ENCODE measurements around the gene VIM.

The VIM gene

DNA sequence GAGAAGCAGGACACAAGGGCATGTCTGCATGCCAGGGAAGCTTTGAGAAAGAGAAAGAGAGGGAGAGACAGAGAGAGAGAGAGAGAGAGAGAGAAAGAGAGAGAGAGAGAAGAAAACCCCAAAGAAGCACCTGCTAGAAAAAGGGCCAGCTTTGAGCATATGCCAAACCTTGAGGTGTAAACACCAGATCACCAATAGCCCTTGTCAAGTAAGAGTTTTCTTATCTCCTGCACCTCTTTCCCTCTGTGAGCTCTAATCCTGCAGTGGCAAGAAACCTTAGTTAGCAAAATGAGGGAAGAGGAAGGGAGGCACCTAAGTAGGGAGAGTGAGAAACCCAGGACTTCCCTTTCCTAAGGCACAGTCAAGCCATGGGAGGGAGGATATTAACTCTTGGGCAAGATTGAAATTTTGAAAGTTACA lies 15.2 kb upstream of the VIM start:
- Histone ChIP-seq H3K4me1 (ENCODE audit: control insufficient read depth, insufficient read depth, low read length) (peaks cover 4% of the 10 kb centered on the region), H3K9me3 (ENCODE audit: control insufficient read depth, insufficient read depth, low read length) (no peaks in the 10 kb centered on the region), H3K36me3 (ENCODE audit: control insufficient read depth, insufficient read depth, low read length) (no peaks in the 10 kb centered on the region), H3K9ac (ENCODE audit: low read depth, low read length) (no peak overlapping the region), H3K27me3 (ENCODE audit: control insufficient read depth, insufficient read depth, low read length) (no peaks in the 10 kb centered on the region), H3K4me3 (ENCODE audit: low read depth, low read length) (no peak overlapping the region)

GRCh38 chr10:17213646-17214349 lies 14.2 kb upstream of the VIM start:
- Histone ChIP-seq H3K36me3 (ENCODE audit: control insufficient read depth, insufficient read depth, low read length) (no peaks in the 10 kb centered on the region), H3K9ac (ENCODE audit: low read depth, low read length) (no peak overlapping the region), H3K4me1 (ENCODE audit: control insufficient read depth, insufficient read depth, low read length) (peaks cover 4% of the 10 kb centered on the region), H3K9me3 (ENCODE audit: control insufficient read depth, insufficient read depth, low read length) (no peaks in the 10 kb centered on the region), H3K4me3 (ENCODE audit: low read depth, low read length) (no peak overlapping the region), H3K27me3 (ENCODE audit: control insufficient read depth, insufficient read depth, low read length) (no peaks in the 10 kb centered on the region)

- Histone ChIP-seq H3K4me1 (ENCODE audit: control insufficient read depth, insufficient read depth, low read length) (peaks cover 4% of the 10 kb centered on the region), H3K4me3 (ENCODE audit: low read depth, low read length) (no peak overlapping the region)
Measured at GRCh38 chr10:17214526-17214925, 13.5 kb upstream of the VIM start.

DNA sequence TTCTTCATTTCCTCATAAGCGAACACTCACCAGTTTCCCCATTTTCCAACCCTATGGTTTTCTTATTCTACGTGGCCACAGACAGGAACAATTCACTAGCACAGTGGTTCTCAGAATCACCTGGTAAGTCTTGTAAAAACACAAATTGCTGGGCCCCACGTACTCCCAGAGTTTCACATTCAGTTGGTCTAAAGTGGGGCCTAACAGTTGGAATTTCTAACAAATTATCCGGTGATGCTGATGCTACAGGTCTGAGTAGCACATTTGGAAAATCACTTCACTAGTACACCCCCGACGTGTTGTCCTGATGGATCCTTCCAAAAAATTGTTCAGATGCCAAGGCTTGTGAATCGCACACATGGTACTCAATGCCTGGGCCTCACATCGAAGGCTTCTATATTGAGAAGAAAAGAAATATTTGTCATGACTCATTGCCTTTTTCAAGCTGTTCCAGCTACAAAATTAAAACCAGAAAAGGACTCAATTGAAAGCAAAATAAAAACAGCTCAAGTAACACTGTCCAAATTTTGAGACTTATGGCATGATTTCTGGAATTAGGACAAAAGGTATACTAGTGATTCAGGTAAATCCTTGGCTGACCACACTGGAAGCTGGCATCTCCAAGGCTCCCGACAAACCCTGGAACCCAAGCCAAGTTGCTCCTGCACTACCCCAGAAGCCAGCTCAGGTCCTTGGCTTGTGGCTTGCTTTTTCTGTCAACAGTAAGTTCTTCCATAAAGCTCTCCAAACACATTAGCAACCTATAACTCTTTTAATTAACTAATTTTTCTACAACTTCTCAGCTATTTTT lies 12.9 kb upstream of the VIM start:
- Histone ChIP-seq H3K9me3 (ENCODE audit: control insufficient read depth, insufficient read depth, low read length) (no peaks in the 10 kb centered on the region), H3K4me1 (ENCODE audit: control insufficient read depth, insufficient read depth, low read length) (peaks cover 4% of the 10 kb centered on the region), H3K36me3 (ENCODE audit: control insufficient read depth, insufficient read depth, low read length) (no peaks in the 10 kb centered on the region), H3K4me3 (ENCODE audit: low read depth, low read length) (no peak overlapping the region), H3K9ac (ENCODE audit: low read depth, low read length) (no peak overlapping the region), H3K27me3 (ENCODE audit: control insufficient read depth, insufficient read depth, low read length) (no peaks in the 10 kb centered on the region)

More at GRCh38 chr10:17214526-17214925, 13.5 kb upstream of the VIM start:
- no peaks in the 10 kb centered on the region for H3K36me3 ChIP-seq (ENCODE audit: control insufficient read depth, insufficient read depth, low read length)
- H3K27me3 ChIP-seq (ENCODE audit: control insufficient read depth, insufficient read depth, low read length) = no peaks in the 10 kb centered on the region
- no peaks in the 10 kb centered on the region for H3K9me3 ChIP-seq (ENCODE audit: control insufficient read depth, insufficient read depth, low read length)
- H3K9ac ChIP-seq (ENCODE audit: low read depth, low read length) = no peak overlapping the region

DNA sequence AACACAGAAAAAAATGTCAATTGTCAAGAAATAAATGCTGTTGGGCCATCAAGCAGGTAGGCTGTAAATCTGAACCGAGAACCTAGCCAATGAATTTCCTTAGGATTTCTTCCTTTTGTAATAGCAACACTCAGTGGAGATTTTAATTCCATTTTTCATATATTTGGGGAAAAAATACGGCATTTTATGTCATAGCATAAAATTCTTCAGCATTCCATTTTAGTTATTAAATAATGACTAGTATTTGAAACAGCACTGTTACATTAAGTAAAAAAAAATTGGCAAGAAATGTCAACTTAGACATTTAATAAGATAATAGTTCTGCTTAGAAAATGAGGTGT lies 12.3 kb upstream of the VIM start:
- Histone ChIP-seq H3K4me3 (ENCODE audit: low read depth, low read length) (no peak overlapping the region), H3K9me3 (ENCODE audit: control insufficient read depth, insufficient read depth, low read length) (no peaks in the 10 kb centered on the region), H3K27me3 (ENCODE audit: control insufficient read depth, insufficient read depth, low read length) (no peaks in the 10 kb centered on the region), H3K36me3 (ENCODE audit: control insufficient read depth, insufficient read depth, low read length) (no peaks in the 10 kb centered on the region), H3K4me1 (ENCODE audit: control insufficient read depth, insufficient read depth, low read length) (peaks cover 4% of the 10 kb centered on the region), H3K9ac (ENCODE audit: low read depth, low read length) (no peak overlapping the region)

DNA sequence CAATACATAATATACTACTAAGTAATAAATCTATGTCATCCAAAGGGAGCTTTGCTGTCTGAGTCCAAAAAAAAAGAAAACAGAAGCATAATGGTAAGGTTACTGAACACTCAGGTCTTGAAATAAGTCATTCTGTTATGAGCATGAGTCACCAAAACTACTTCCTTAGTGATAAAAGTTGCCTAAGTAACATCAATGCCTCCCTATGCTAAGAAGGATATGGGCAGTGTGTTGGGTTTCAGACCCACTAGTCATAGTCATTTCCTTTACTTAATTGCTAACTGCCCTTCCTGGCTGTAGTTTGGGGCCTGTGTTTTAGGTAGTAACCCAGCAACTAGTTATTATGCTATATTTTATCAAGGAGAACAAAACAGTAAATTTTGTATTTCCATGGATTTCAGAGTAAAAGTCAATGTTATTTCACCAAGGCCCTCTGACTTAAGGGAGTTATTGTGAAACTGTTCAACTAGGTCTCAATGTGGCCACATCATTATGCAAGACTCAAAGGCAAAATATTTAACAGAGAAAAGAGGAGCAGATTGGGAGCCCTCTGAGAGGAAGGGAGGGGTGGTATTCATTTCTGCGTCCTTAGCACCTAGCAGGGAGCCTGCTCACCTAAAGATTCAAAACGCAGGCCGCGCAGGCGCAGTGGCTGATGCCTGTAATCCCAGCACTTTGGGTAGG lies 11.7 kb upstream of the VIM start:
- Histone ChIP-seq H3K4me1 (ENCODE audit: control insufficient read depth, insufficient read depth, low read length) (peaks cover 4% of the 10 kb centered on the region), H3K4me3 (ENCODE audit: low read depth, low read length) (no peak overlapping the region), H3K36me3 (ENCODE audit: control insufficient read depth, insufficient read depth, low read length) (no peaks in the 10 kb centered on the region), H3K9ac (ENCODE audit: low read depth, low read length) (no peak overlapping the region), H3K9me3 (ENCODE audit: control insufficient read depth, insufficient read depth, low read length) (no peaks in the 10 kb centered on the region), H3K27me3 (ENCODE audit: control insufficient read depth, insufficient read depth, low read length) (no peaks in the 10 kb centered on the region)

DNA sequence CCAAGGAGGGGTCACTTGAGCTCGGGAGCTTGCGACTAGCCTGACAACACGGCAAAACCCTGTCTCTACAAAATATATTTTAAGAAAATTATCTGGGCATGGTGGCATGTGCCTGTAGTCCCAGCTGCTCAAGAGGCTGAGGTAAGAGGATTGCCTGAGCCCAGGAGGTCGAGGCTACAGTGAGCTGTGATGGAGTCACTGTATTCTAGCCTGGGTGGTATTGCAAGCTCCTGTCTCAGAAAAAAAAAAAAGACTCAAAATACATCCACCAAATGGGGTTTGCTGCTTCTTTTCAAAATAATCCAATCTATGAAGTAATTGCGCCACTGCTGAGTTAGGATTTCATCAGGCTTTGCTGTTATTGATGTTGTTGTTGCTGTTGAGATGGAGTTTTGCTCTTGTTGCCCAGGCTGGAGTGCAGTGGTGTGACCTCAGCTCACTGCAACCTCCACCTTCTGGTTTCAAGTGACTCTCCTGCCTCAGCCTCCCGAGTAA lies 11.1 kb upstream of the VIM start:
- no peak overlapping the region for H3K9ac ChIP-seq (ENCODE audit: low read depth, low read length)
- no peaks in the 10 kb centered on the region for H3K27me3 ChIP-seq (ENCODE audit: control insufficient read depth, insufficient read depth, low read length)
- H3K4me1 ChIP-seq (ENCODE audit: control insufficient read depth, insufficient read depth, low read length) = peaks cover 4% of the 10 kb centered on the region
- no peaks in the 10 kb centered on the region for H3K9me3 ChIP-seq (ENCODE audit: control insufficient read depth, insufficient read depth, low read length)
- no peak overlapping the region for H3K4me3 ChIP-seq (ENCODE audit: low read depth, low read length)
- no peaks in the 10 kb centered on the region for H3K36me3 ChIP-seq (ENCODE audit: control insufficient read depth, insufficient read depth, low read length)

DNA sequence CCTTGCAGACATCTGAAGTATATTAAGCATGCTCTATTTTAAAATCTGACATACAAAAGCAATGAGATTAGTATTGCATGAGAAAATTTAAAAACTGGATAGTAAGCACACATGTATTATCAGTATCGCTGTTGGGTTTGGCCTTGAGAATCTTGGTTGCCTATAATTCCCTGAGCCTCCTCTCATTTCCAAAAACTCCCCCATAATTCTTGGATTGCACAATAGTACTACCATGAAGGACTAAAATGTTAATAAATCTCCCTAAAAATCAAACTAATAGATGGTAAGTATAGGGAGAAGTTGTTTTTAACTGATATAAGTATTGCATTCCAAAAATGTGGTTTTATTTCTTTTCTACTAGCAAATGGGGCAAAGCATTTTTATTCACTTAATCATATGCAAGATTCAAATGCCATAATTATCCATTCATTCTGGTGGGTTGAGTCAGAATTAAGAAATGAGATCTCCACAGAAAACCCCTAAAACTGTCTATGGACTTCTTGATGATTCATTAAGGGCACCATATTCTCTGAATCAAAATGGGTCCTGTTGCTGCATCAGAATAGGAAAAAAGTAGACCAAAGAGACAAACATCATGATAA lies 10.3 kb upstream of the VIM start:
- no peaks in the 10 kb centered on the region for H3K27me3 ChIP-seq (ENCODE audit: control insufficient read depth, insufficient read depth, low read length)
- no peaks in the 10 kb centered on the region for H3K36me3 ChIP-seq (ENCODE audit: control insufficient read depth, insufficient read depth, low read length)
- no peaks in the 10 kb centered on the region for H3K9me3 ChIP-seq (ENCODE audit: control insufficient read depth, insufficient read depth, low read length)
- H3K9ac ChIP-seq (ENCODE audit: low read depth, low read length) = no peak overlapping the region
- peaks cover 4% of the 10 kb centered on the region for H3K4me1 ChIP-seq (ENCODE audit: control insufficient read depth, insufficient read depth, low read length)
- no peak overlapping the region for H3K4me3 ChIP-seq (ENCODE audit: low read depth, low read length)

DNA sequence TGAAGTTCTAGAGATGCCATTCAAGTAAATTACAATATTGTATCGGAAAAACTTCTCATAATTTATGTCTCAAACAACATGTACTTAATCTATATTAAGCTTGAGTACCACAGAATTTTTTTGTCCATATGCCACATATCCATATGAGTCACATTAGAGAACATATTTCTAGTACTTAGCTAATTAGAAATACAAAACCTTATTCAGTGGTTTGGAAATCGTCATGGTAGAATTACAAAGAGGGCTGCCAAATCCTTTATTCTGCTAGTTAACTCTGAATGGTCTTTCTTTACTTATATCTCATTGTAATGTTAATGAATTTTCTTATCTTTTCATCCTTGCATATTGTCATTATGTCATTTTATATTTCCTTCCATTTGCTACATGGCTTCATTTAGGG lies 9.0 kb upstream of the VIM start:
- no peak overlapping the region for H3K4me3 ChIP-seq (ENCODE audit: low read depth, low read length)
- peaks cover 4% of the 10 kb centered on the region for H3K4me1 ChIP-seq (ENCODE audit: control insufficient read depth, insufficient read depth, low read length)
- H3K9me3 ChIP-seq (ENCODE audit: control insufficient read depth, insufficient read depth, low read length) = no peaks in the 10 kb centered on the region
- no peaks in the 10 kb centered on the region for H3K27me3 ChIP-seq (ENCODE audit: control insufficient read depth, insufficient read depth, low read length)
- no peaks in the 10 kb centered on the region for H3K36me3 ChIP-seq (ENCODE audit: control insufficient read depth, insufficient read depth, low read length)
- H3K9ac ChIP-seq (ENCODE audit: low read depth, low read length) = no peak overlapping the region

- no peaks in the 10 kb centered on the region for H3K9me3 ChIP-seq (ENCODE audit: control insufficient read depth, insufficient read depth, low read length)
- H3K9ac ChIP-seq (ENCODE audit: low read depth, low read length) = no peak overlapping the region
- no peak overlapping the region for H3K4me3 ChIP-seq (ENCODE audit: low read depth, low read length)
Measured at GRCh38 chr10:17220652-17221100, 7.4 kb upstream of the VIM start.

DNA sequence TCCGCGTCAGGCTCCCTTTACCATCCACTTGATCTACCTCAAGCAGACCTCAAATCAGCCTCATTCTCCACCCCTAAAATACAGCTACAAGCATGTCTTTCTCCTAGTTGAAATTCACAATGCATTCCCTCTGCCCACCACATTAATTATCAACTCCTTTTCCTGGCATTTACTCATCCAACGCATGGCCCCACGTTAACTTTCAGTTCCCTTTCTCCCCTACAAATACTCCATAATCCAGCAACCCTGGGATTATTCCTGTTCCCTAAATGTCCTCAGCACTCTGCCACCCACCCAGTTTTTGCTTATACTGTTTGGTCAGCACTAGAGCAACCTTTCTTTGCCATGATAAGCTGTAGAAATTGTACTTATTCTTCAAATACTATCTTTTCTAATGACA lies 5.7 kb upstream of the VIM start:
- peaks cover 27% of the 10 kb centered on the region for H3K27me3 ChIP-seq (ENCODE audit: control insufficient read depth, insufficient read depth, low read length)
- no peaks in the 10 kb centered on the region for H3K9me3 ChIP-seq (ENCODE audit: control insufficient read depth, insufficient read depth, low read length)
- H3K4me1 ChIP-seq (ENCODE audit: control insufficient read depth, insufficient read depth, low read length) = peaks cover 10% of the 10 kb centered on the region
- H3K9ac ChIP-seq (ENCODE audit: low read depth, low read length) = no peak overlapping the region
- H3K4me3 ChIP-seq (ENCODE audit: low read depth, low read length) = no peak overlapping the region
- H3K36me3 ChIP-seq (ENCODE audit: control insufficient read depth, insufficient read depth, low read length) = no peaks in the 10 kb centered on the region

More at GRCh38 chr10:17220652-17221100, 7.4 kb upstream of the VIM start:
- Histone ChIP-seq H3K27me3 (ENCODE audit: control insufficient read depth, insufficient read depth, low read length) (peaks cover 10% of the 10 kb centered on the region), H3K36me3 (ENCODE audit: control insufficient read depth, insufficient read depth, low read length) (no peaks in the 10 kb centered on the region), H3K4me1 (ENCODE audit: control insufficient read depth, insufficient read depth, low read length) (no peaks in the 10 kb centered on the region)
